ENCODE measurements around the gene OR12D1. TPM values are rescaled to one million over a fixed set of nuclear protein-coding genes. Genes with fewer than 3 reads are reported as not detected.

Gene OR12D1
- total RNA-seq = not detected

GRCh38 chr6:29414588-29414987 is at the start of gene OR12D1:
Gene OR12D1 (plus strand): TSS chr6:29414928.
- ChIA-PET POLR2A (no interaction called here), CTCF (no interaction called here)
- peaks cover 22% of the 10 kb centered on the region for H3K9me3 Mint-ChIP-seq
- no peak within 1 kb of the TSS for H3K27ac Mint-ChIP-seq
- H3K4me3 Mint-ChIP-seq = no peak within 1 kb of the TSS
- intact Hi-C loops (cut with micrococcal nuclease) = no loop called here
- no peaks in the 10 kb centered on the region for H3K4me1 Mint-ChIP-seq (ENCODE audit: low read depth)
- H3K36me3 Mint-ChIP-seq = no peaks in the 10 kb centered on the region
- DNase-seq = no peak
- H3K27me3 Mint-ChIP-seq = peaks cover 37% of the 10 kb centered on the region

GRCh38 chr6:29368765-29369164 is 46.0 kb upstream of the OR12D1 start, which contains the start of gene OR5V1:
Gene OR5V1 (minus strand): TSS chr6:29368865. CDS start chr6:29356195, 12,670 bp downstream.
- no peak within 1 kb of the TSS for H3K4me3 Mint-ChIP-seq
- no peaks in the 10 kb centered on the region for H3K9me3 Mint-ChIP-seq
- H3K27me3 Mint-ChIP-seq = peaks cover 18% of the 10 kb centered on the region
- H3K27ac Mint-ChIP-seq = no peak within 1 kb of the TSS
- H3K36me3 Mint-ChIP-seq = no peaks in the 10 kb centered on the region
- CTCF ChIA-PET = no interaction called here
- POLR2A ChIA-PET = no interaction called here
- no peak for DNase-seq
- intact Hi-C loops (cut with micrococcal nuclease) = no loop called here
- no peaks in the 10 kb centered on the region for H3K4me1 Mint-ChIP-seq (ENCODE audit: low read depth)

GRCh38 chr6:29375191-29375590 is 39.5 kb upstream of the OR12D1 start, which contains the start of gene OR12D3:
Gene OR12D3 (minus strand): TSS chr6:29375291. CDS start chr6:29375287, 4 bp downstream.
- intact Hi-C loops (cut with micrococcal nuclease) = loop anchor here (10.0 kb wide), 1 partner anchor 210 kb away; the partner anchor contains the start of gene OR2H2
- Mint-ChIP-seq H3K9me3 (no peaks in the 10 kb centered on the region), H3K27ac (no peak within 1 kb of the TSS), H3K36me3 (no peaks in the 10 kb centered on the region), H3K27me3 (peaks cover 24% of the 10 kb centered on the region), H3K4me3 (no peak within 1 kb of the TSS), H3K4me1 (ENCODE audit: low read depth) (no peaks in the 10 kb centered on the region)
- POLR2A ChIA-PET = no interaction called here
- no peak for DNase-seq
- CTCF ChIA-PET = interaction anchor here (1.2 to 1.5 kb wide), 2 partner anchors 214 to 278 kb away, joined by 3 to 5 read pairs; no protein-coding TSS in a partner anchor

GRCh38 chr6:29376003-29376402 is 38.7 kb upstream of the OR12D1 start:
- no peak for DNase-seq
- Mint-ChIP-seq H3K36me3 (no peaks in the 10 kb centered on the region), H3K4me1 (ENCODE audit: low read depth) (no peaks in the 10 kb centered on the region), H3K4me3 (no peak overlapping the region), H3K27ac (no peak overlapping the region), H3K27me3 (peaks cover 20% of the 10 kb centered on the region), H3K9me3 (no peaks in the 10 kb centered on the region)
- CTCF ChIA-PET = interaction anchor here (1.5 kb wide), 1 partner anchor 278 kb away, joined by 5 read pairs; no protein-coding TSS in a partner anchor
- intact Hi-C loops (cut with micrococcal nuclease) = loop anchor here (10.0 kb wide), 1 partner anchor 209 kb away; the partner anchor contains the start of gene OR2H2
- POLR2A ChIA-PET = no interaction called here

GRCh38 chr6:29388533-29388932 is 26.2 kb upstream of the OR12D1 start:
- Mint-ChIP-seq H3K4me3 (no peak overlapping the region), H3K27me3 (peaks cover 30% of the 10 kb centered on the region), H3K9me3 (no peaks in the 10 kb centered on the region), H3K36me3 (no peaks in the 10 kb centered on the region), H3K27ac (no peak overlapping the region), H3K4me1 (ENCODE audit: low read depth) (no peaks in the 10 kb centered on the region)
- intact Hi-C loops (cut with micrococcal nuclease) = no loop called here
- DNase-seq = no peak
- ChIA-PET CTCF (no interaction called here), POLR2A (no interaction called here)

GRCh38 chr6:29395331-29395730 is 19.4 kb upstream of the OR12D1 start, which contains the start of gene OR12D2:
Gene OR12D2 (plus strand): TSS chr6:29395631. CDS start chr6:29396700, 1,069 bp downstream.
- H3K4me1 Mint-ChIP-seq (ENCODE audit: low read depth) = no peaks in the 10 kb centered on the region
- no peak within 1 kb of the TSS for H3K4me3 Mint-ChIP-seq
- H3K27me3 Mint-ChIP-seq = peaks cover 41% of the 10 kb centered on the region
- POLR2A ChIA-PET = no interaction called here
- CTCF ChIA-PET = no interaction called here
- DNase-seq = no peak
- intact Hi-C loops (cut with micrococcal nuclease) = no loop called here
- no peaks in the 10 kb centered on the region for H3K36me3 Mint-ChIP-seq
- H3K9me3 Mint-ChIP-seq = no peaks in the 10 kb centered on the region
- no peak within 1 kb of the TSS for H3K27ac Mint-ChIP-seq

GRCh38 chr6:29399525-29399924 is 15.2 kb upstream of the OR12D1 start:
- intact Hi-C loops (cut with micrococcal nuclease) = no loop called here
- DNase-seq = no peak
- no peak overlapping the region for H3K4me3 Mint-ChIP-seq
- POLR2A ChIA-PET = no interaction called here
- no peak overlapping the region for H3K27ac Mint-ChIP-seq
- peaks cover 32% of the 10 kb centered on the region for H3K27me3 Mint-ChIP-seq
- no peaks in the 10 kb centered on the region for H3K36me3 Mint-ChIP-seq
- no peaks in the 10 kb centered on the region for H3K4me1 Mint-ChIP-seq (ENCODE audit: low read depth)
- H3K9me3 Mint-ChIP-seq = no peaks in the 10 kb centered on the region
- CTCF ChIA-PET = interaction anchor here (0.6 kb wide), 1 partner anchor 1145 kb away, joined by 3 read pairs; no protein-coding TSS in a partner anchor

- H3K27ac Mint-ChIP-seq = no peak overlapping the region
- POLR2A ChIA-PET = no interaction called here
- CTCF ChIA-PET = no interaction called here
- no peaks in the 10 kb centered on the region for H3K36me3 Mint-ChIP-seq
- H3K4me3 Mint-ChIP-seq = no peak overlapping the region
- intact Hi-C loops (cut with micrococcal nuclease) = no loop called here
- no peaks in the 10 kb centered on the region for H3K9me3 Mint-ChIP-seq
- no peak for DNase-seq
- no peaks in the 10 kb centered on the region for H3K4me1 Mint-ChIP-seq (ENCODE audit: low read depth)
- H3K27me3 Mint-ChIP-seq = peaks cover 34% of the 10 kb centered on the region
Measured at GRCh38 chr6:29403801-29404200, 10.9 kb upstream of the OR12D1 start.

- H3K27me3 Mint-ChIP-seq = peaks cover 25% of the 10 kb centered on the region
- no peak for DNase-seq
- no peak overlapping the region for H3K27ac Mint-ChIP-seq
- ChIA-PET CTCF (no interaction called here), POLR2A (no interaction called here)
- H3K4me3 Mint-ChIP-seq = no peak overlapping the region
- peaks cover 5% of the 10 kb centered on the region for H3K9me3 Mint-ChIP-seq
- intact Hi-C loops (cut with micrococcal nuclease) = no loop called here
- no peaks in the 10 kb centered on the region for H3K4me1 Mint-ChIP-seq (ENCODE audit: low read depth)
- no peaks in the 10 kb centered on the region for H3K36me3 Mint-ChIP-seq
Measured at GRCh38 chr6:29419516-29419915, 4.8 kb downstream of the OR12D1 start.

- intact Hi-C loops (cut with micrococcal nuclease) = no loop called here
- no peak for DNase-seq
- Mint-ChIP-seq H3K4me1 (ENCODE audit: low read depth) (no peaks in the 10 kb centered on the region), H3K36me3 (no peaks in the 10 kb centered on the region), H3K27ac (no peak overlapping the region), H3K4me3 (no peak overlapping the region), H3K9me3 (peaks cover 5% of the 10 kb centered on the region), H3K27me3 (peaks cover 39% of the 10 kb centered on the region)
- POLR2A ChIA-PET = no interaction called here
- CTCF ChIA-PET = no interaction called here
Measured at GRCh38 chr6:29424168-29424567, 9.4 kb downstream of the OR12D1 start.

GRCh38 chr6:29424575-29424974 is 9.8 kb downstream of the OR12D1 start:
- POLR2A ChIA-PET = no interaction called here
- Mint-ChIP-seq H3K4me3 (no peak overlapping the region), H3K9me3 (peaks cover 5% of the 10 kb centered on the region), H3K27ac (no peak overlapping the region), H3K36me3 (no peaks in the 10 kb centered on the region), H3K4me1 (ENCODE audit: low read depth) (no peaks in the 10 kb centered on the region), H3K27me3 (peaks cover 41% of the 10 kb centered on the region)
- intact Hi-C loops (cut with micrococcal nuclease) = no loop called here
- CTCF ChIA-PET = no interaction called here
- no peak for DNase-seq

GRCh38 chr6:29425075-29425474 is 10.3 kb downstream of the OR12D1 start:
- peaks cover 5% of the 10 kb centered on the region for H3K9me3 Mint-ChIP-seq
- no peak for DNase-seq
- ChIA-PET POLR2A (no interaction called here), CTCF (no interaction called here)
- intact Hi-C loops (cut with micrococcal nuclease) = no loop called here
- no peak overlapping the region for H3K4me3 Mint-ChIP-seq
- H3K4me1 Mint-ChIP-seq (ENCODE audit: low read depth) = no peaks in the 10 kb centered on the region
- H3K36me3 Mint-ChIP-seq = no peaks in the 10 kb centered on the region
- peaks cover 37% of the 10 kb centered on the region for H3K27me3 Mint-ChIP-seq
- H3K27ac Mint-ChIP-seq = no peak overlapping the region

GRCh38 chr6:29426654-29427053 is 11.9 kb downstream of the OR12D1 start:
- Mint-ChIP-seq H3K36me3 (no peaks in the 10 kb centered on the region), H3K4me1 (ENCODE audit: low read depth) (no peaks in the 10 kb centered on the region), H3K9me3 (no peaks in the 10 kb centered on the region), H3K4me3 (no peak overlapping the region), H3K27ac (no peak overlapping the region), H3K27me3 (peaks cover 33% of the 10 kb centered on the region)
- POLR2A ChIA-PET = no interaction called here
- CTCF ChIA-PET = no interaction called here
- DNase-seq = no peak
- intact Hi-C loops (cut with micrococcal nuclease) = no loop called here

Data from activated CD4-positive, alpha-beta memory T cell treated with anti-CD3 and anti-CD28 coated beads for 36 hours (primary cell).